ENCODE results near the gene RNF39. TPM values are rescaled to one million over a fixed set of nuclear protein-coding genes. Genes with fewer than 3 reads are reported as not detected.
"Not testable (repeated sequence)": the region's sequence is repeated elsewhere in the genome, so short reads cannot be mapped to it uniquely, and the experiment has no call there.

The RNF39 gene
- total RNA-seq, 1 experiment from 2014 or later: not detected

DNA sequence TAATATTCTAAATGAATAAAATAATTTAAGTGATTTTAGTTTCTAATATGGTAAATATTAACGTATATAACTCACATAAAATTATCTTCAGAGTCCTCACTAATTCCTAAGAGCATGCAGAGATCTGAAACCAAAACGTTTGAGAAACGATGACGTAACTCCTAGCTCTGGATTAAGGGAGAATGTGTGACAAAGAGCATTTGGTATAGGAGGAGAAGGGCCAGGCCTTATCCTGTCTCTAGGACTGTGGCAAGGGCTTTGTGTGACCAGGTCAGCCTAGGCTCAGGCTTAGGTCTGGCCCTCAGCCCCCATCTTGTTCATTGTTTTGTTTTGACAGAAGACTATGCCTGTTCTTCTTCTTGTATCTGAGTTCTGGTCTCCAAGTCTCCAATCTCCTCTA is 33.7 kb downstream of the RNF39 start:
- no peak overlapping the region for H3K4me3 ChIP-seq (ENCODE audit: low read length)
- H3K4me2 ChIP-seq (ENCODE audit: low read depth, low read length, poor library complexity, severe bottlenecking): no peak overlapping the region
- no peaks in the 10 kb centered on the region for H3K36me3 ChIP-seq (ENCODE audit: insufficient read depth, low read length)
- no peak overlapping the region for H2AFZ ChIP-seq (ENCODE audit: low read length)
- H3K27ac ChIP-seq (ENCODE audit: low read length): no peak overlapping the region
- no peaks in the 10 kb centered on the region for H3K27me3 ChIP-seq (ENCODE audit: low read length)
- H3K4me1 ChIP-seq (ENCODE audit: low read length): no peaks in the 10 kb centered on the region
- no peaks in the 10 kb centered on the region for H4K20me1 ChIP-seq (ENCODE audit: insufficient read depth, low read depth, low read length)
- peaks cover 12% of the 10 kb centered on the region; the same call in 1 of the 2 replicates for H3K79me2 ChIP-seq (ENCODE audit: low read length)
- peak; percentile 35 for DNase-seq
- H3K9me2 ChIP-seq (replicated peaks; ENCODE audit: insufficient read depth, low read length): no peaks in the 10 kb centered on the region
- no peaks in the 10 kb centered on the region for H3K9me3 ChIP-seq (ENCODE audit: low read length)
- H3K9ac ChIP-seq (ENCODE audit: low read length): no peak overlapping the region

GRCh38 chr6:30041221-30041620 is 34.3 kb downstream of the RNF39 start:
- no peak overlapping the region for H3K4me2 ChIP-seq (ENCODE audit: low read depth, low read length, poor library complexity, severe bottlenecking)
- no peaks in the 10 kb centered on the region for H4K20me1 ChIP-seq (ENCODE audit: insufficient read depth, low read depth, low read length)
- no peaks in the 10 kb centered on the region for H3K9me2 ChIP-seq (replicated peaks; ENCODE audit: insufficient read depth, low read length)
- no peaks in the 10 kb centered on the region for H3K4me1 ChIP-seq (ENCODE audit: low read length)
- no peaks in the 10 kb centered on the region for H3K36me3 ChIP-seq (ENCODE audit: insufficient read depth, low read length)
- H3K79me2 ChIP-seq (ENCODE audit: low read length): peaks cover 9% of the 10 kb centered on the region; the same call in 1 of the 2 replicates
- H2AFZ ChIP-seq (ENCODE audit: low read length): no peak overlapping the region
- H3K9me3 ChIP-seq (ENCODE audit: low read length): no peaks in the 10 kb centered on the region
- H3K27me3 ChIP-seq (ENCODE audit: low read length): no peaks in the 10 kb centered on the region
- H3K9ac ChIP-seq (ENCODE audit: low read length): no peak overlapping the region
- peak; percentile 23 for DNase-seq
- H3K27ac ChIP-seq (ENCODE audit: low read length): no peak overlapping the region
- H3K4me3 ChIP-seq (ENCODE audit: low read length): no peak overlapping the region

GRCh38 chr6:30037182-30037788 is 38.3 kb downstream of the RNF39 start:
- Histone ChIP-seq H3K27me3 (ENCODE audit: low read length) (no peaks in the 10 kb centered on the region), H3K9me3 (ENCODE audit: low read length) (no peaks in the 10 kb centered on the region), H4K20me1 (ENCODE audit: insufficient read depth, low read depth, low read length) (no peaks in the 10 kb centered on the region), H3K4me1 (ENCODE audit: low read length) (no peaks in the 10 kb centered on the region), H3K36me3 (ENCODE audit: insufficient read depth, low read length) (no peaks in the 10 kb centered on the region), H2AFZ (ENCODE audit: low read length) (no peak overlapping the region), H3K79me2 (ENCODE audit: low read length) (no peaks in the 10 kb centered on the region), H3K9ac (ENCODE audit: low read length) (no peak overlapping the region), H3K27ac (ENCODE audit: low read length) (no peak overlapping the region), H3K4me2 (ENCODE audit: low read depth, low read length, poor library complexity, severe bottlenecking) (no peak overlapping the region), H3K4me3 (ENCODE audit: low read length) (no peak overlapping the region), H3K9me2 (replicated peaks; ENCODE audit: insufficient read depth, low read length) (no peaks in the 10 kb centered on the region)
- DNase-seq: peak; percentile 57

- H2AFZ ChIP-seq (ENCODE audit: low read length): no peak overlapping the region
- H3K36me3 ChIP-seq (ENCODE audit: insufficient read depth, low read length): no peaks in the 10 kb centered on the region
- no peaks in the 10 kb centered on the region for H3K4me1 ChIP-seq (ENCODE audit: low read length)
- H3K9me2 ChIP-seq (replicated peaks; ENCODE audit: insufficient read depth, low read length): no peaks in the 10 kb centered on the region
- no peak overlapping the region for H3K27ac ChIP-seq (ENCODE audit: low read length)
- no peak overlapping the region for H3K4me3 ChIP-seq (ENCODE audit: low read length)
- no peak overlapping the region for H3K4me2 ChIP-seq (ENCODE audit: low read depth, low read length, poor library complexity, severe bottlenecking)
- H4K20me1 ChIP-seq (ENCODE audit: insufficient read depth, low read depth, low read length): no peaks in the 10 kb centered on the region
- H3K27me3 ChIP-seq (ENCODE audit: low read length): no peaks in the 10 kb centered on the region
- H3K9ac ChIP-seq (ENCODE audit: low read length): no peak overlapping the region
- no peaks in the 10 kb centered on the region for H3K79me2 ChIP-seq (ENCODE audit: low read length)
- no peak for DNase-seq
- no peaks in the 10 kb centered on the region for H3K9me3 ChIP-seq (ENCODE audit: low read length)
Measured at GRCh38 chr6:30035784-30036183, 39.8 kb downstream of the RNF39 start.

DNA sequence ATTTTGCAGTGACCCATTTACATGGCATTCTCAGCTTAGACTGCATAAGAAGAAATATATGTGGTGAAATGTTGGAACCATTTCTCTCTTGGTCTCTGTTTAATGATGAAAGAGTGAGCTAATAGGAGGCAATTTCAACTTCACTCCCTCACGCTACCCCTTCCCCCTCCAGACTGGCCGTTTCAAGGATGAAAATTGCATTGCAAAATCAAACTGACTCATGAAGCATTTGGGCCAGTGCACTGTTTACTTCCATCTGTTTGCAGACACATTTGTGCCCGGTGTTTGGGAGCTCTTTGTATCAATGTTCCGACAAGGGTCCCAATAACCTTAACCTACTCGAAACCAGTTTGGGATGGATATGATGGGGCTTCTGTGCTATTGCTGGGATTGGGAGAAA is 42.1 kb downstream of the RNF39 start:
- not testable (repeated sequence) for H3K27me3 ChIP-seq (ENCODE audit: low read length); H3K9me3 ChIP-seq (ENCODE audit: low read length)

DNA sequence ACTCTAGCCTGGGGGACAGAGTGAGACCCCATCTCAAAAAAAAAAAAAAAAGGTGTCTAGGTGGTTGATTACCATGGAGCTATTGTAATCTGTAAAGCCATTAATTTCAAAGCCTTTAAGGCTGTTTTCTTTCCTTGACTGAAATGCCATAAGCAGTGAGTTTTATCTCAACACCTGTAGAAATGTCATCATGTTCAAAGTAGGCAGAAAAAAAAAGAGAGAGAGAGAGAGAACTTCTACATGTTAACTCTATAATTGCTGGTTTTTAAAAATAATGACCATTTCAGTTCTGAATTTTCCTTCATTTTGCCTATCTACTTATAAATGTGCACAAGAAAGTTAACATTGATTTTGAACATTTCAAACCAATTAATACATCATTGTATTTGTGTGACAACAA is 44.2 kb downstream of the RNF39 start:
- Histone ChIP-seq H3K79me2 (ENCODE audit: low read length) (no peaks in the 10 kb centered on the region), H3K36me3 (ENCODE audit: insufficient read depth, low read length) (no peaks in the 10 kb centered on the region), H4K20me1 (ENCODE audit: insufficient read depth, low read depth, low read length) (no peaks in the 10 kb centered on the region), H3K27me3 (ENCODE audit: low read length) (no peaks in the 10 kb centered on the region), H3K9me2 (replicated peaks; ENCODE audit: insufficient read depth, low read length) (no peaks in the 10 kb centered on the region; the same call in 1 of the 2 replicates), H2AFZ (ENCODE audit: low read length) (no peak overlapping the region), H3K9me3 (ENCODE audit: low read length) (no peaks in the 10 kb centered on the region), H3K4me3 (ENCODE audit: low read length) (no peak overlapping the region), H3K9ac (ENCODE audit: low read length) (no peak overlapping the region), H3K4me1 (ENCODE audit: low read length) (no peaks in the 10 kb centered on the region), H3K27ac (ENCODE audit: low read length) (no peak overlapping the region), H3K4me2 (ENCODE audit: low read depth, low read length, poor library complexity, severe bottlenecking) (no peak overlapping the region)
- DNase-seq: no peak

More for the DNA sequence above, 42.1 kb downstream of the RNF39 start:
- not testable (repeated sequence) for H3K4me2 ChIP-seq (ENCODE audit: low read depth, low read length, poor library complexity, severe bottlenecking); H3K9me2 ChIP-seq (replicated peaks; ENCODE audit: insufficient read depth, low read length); H3K79me2 ChIP-seq (ENCODE audit: low read length); H3K36me3 ChIP-seq (ENCODE audit: insufficient read depth, low read length); H2AFZ ChIP-seq (ENCODE audit: low read length); H3K27ac ChIP-seq (ENCODE audit: low read length); H3K9ac ChIP-seq (ENCODE audit: low read length); H4K20me1 ChIP-seq (ENCODE audit: insufficient read depth, low read depth, low read length); DNase-seq; H3K4me1 ChIP-seq (ENCODE audit: low read length); H3K4me3 ChIP-seq (ENCODE audit: low read length)

DNA sequence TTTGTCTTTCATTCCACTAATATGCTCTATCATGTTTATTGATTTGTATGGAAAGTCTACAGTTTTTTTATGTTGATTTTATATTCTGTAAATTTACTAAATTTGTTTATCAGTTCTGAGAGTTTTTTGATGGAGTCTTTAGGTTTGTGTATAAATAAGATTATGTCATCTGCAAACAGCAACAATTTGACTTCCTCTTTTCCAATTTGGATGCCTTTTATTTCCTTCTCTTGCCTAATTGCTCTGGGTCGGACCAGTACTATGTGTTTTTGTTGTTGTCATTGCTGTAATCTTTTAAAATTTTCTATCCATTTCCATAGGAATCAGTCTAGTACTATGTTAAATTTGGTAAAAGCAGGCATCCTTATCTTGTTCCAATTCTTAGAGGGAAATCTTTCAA is 46.0 kb downstream of the RNF39 start:
- H3K36me3 ChIP-seq (ENCODE audit: insufficient read depth, low read length): no peaks in the 10 kb centered on the region
- no peaks in the 10 kb centered on the region for H4K20me1 ChIP-seq (ENCODE audit: insufficient read depth, low read depth, low read length)
- no peaks in the 10 kb centered on the region; the same call in 1 of the 2 replicates for H3K9me2 ChIP-seq (replicated peaks; ENCODE audit: insufficient read depth, low read length)
- H3K27ac ChIP-seq (ENCODE audit: low read length): no peak overlapping the region
- H3K27me3 ChIP-seq (ENCODE audit: low read length): no peaks in the 10 kb centered on the region
- no peak overlapping the region for H3K4me2 ChIP-seq (ENCODE audit: low read depth, low read length, poor library complexity, severe bottlenecking)
- H3K9ac ChIP-seq (ENCODE audit: low read length): no peak overlapping the region
- no peak overlapping the region for H3K4me3 ChIP-seq (ENCODE audit: low read length)
- H2AFZ ChIP-seq (ENCODE audit: low read length): no peak overlapping the region
- no peaks in the 10 kb centered on the region for H3K9me3 ChIP-seq (ENCODE audit: low read length)
- no peaks in the 10 kb centered on the region for H3K4me1 ChIP-seq (ENCODE audit: low read length)
- DNase-seq: no peak
- H3K79me2 ChIP-seq (ENCODE audit: low read length): peaks cover 3% of the 10 kb centered on the region; the same call in 1 of the 2 replicates

DNA sequence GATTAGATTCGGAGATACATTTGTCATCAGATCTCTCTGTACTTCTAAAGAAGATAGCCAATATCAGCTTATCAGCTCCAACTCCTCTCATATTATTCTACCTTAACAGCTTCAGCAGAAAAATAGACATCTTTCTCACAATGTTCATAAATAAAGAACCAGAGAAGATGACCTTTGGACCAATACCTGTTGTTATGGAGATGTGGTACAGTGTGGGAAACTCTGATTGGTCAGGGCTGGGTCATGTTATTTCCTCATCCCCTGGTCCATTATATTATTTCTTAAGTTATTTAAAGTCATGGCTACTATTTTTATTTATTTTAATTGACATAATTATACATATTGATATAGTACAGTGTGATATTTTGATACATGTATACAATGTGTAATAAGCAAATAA is 50.4 kb downstream of the RNF39 start:
- no peak for DNase-seq
- Histone ChIP-seq H3K9me3 (ENCODE audit: low read length) (no peaks in the 10 kb centered on the region), H3K79me2 (ENCODE audit: low read length) (peaks cover 3% of the 10 kb centered on the region; the same call in 1 of the 2 replicates), H3K27me3 (ENCODE audit: low read length) (no peaks in the 10 kb centered on the region), H4K20me1 (ENCODE audit: insufficient read depth, low read depth, low read length) (no peaks in the 10 kb centered on the region), H3K4me1 (ENCODE audit: low read length) (peaks cover 4% of the 10 kb centered on the region; the same call in 1 of the 2 replicates), H3K9me2 (replicated peaks; ENCODE audit: insufficient read depth, low read length) (no peaks in the 10 kb centered on the region; the same call in 1 of the 2 replicates), H3K9ac (ENCODE audit: low read length) (no peak overlapping the region), H3K4me3 (ENCODE audit: low read length) (no peak overlapping the region), H3K36me3 (ENCODE audit: insufficient read depth, low read length) (no peaks in the 10 kb centered on the region; the same call in 1 of the 2 replicates), H3K27ac (ENCODE audit: low read length) (no peak overlapping the region), H2AFZ (ENCODE audit: low read length) (no peak overlapping the region), H3K4me2 (ENCODE audit: low read depth, low read length, poor library complexity, severe bottlenecking) (no peak overlapping the region)

All from Karpas-422 (cell line).